Right cardiac atrium (tissue), 5 donors: ENCODE results near the gene DNM3. TPM values are rescaled to one million over a fixed set of nuclear protein-coding genes. Genes with fewer than 3 reads are reported as not detected.

Source experiments
- ATAC-seq, 2 donors: fragments of 200-7000 bp; cut with Tn5 transposase; one replicate each; pipeline versions ENCODE4 v1.8.0 to v1.9.1; 2020; ENCODE audit warnings: moderate library complexity in 2 of 2, mild to moderate bottlenecking in 1 of 2
- DNase-seq, 3 donors: peaks; one replicate each; pipeline ENCODE4 v3.0.0-alpha.2; 2020
- H3K27ac ChIP-seq: one replicate; pipeline ENCODE4 v1.5.1; 2013; ENCODE audit warnings: mild to moderate bottlenecking, low read length, control low read depth, moderate library complexity
- H3K27me3 ChIP-seq: one replicate; pipeline ENCODE4 v1.6.1; 2013; ENCODE audit not compliant: control insufficient read depth, insufficient read depth
- H3K4me1 ChIP-seq: one replicate; pipeline ENCODE4 v1.6.1; 2013; ENCODE audit warnings: low read length; ENCODE audit not compliant: control insufficient read depth, insufficient read depth
- H3K4me3 ChIP-seq: one replicate; pipeline ENCODE4 v1.5.1; 2013; ENCODE audit warnings: low read length, control low read depth
- H3K9me3 ChIP-seq: one replicate; pipeline ENCODE4 v1.6.1; 2013; ENCODE audit warnings: low read length; ENCODE audit not compliant: control insufficient read depth
- WGBS: extraction: QIAGEN DNeasy Blood & Tissue Kit; methylation state at CpG from one replicate; pipeline ENCODE4 v1.1.7; 2013; 5-methylcytosine and 5-hydroxymethylcytosine counted together
- intact Hi-C, 4 donors: fragments of 100-400 bp; cut with DNase I; formaldehyde crosslinking; loops; one replicate each; pipeline versions ENCODE4 v1.11.0 to v1.14.0; 2022 to 2023
- polyA plus RNA-seq: library from polyadenylated mRNA; stranded (reverse); fragments of 200-250 nt; gene quantifications from one replicate; pipeline ENCODE4 v1.2.3, GENCODE V29; 2013
- total RNA-seq, 4 donors: library from RNA; stranded (reverse); fragmentation: NEBNext Ultra II Directional; extraction: Animal tissue kit (Norgen Biotek cat#: 25700); gene quantifications; one replicate each; pipeline ENCODE4 v1.2.1, GENCODE V29; 2021
- donor health status: healthy with polysubstance abuse.
- donor health status: DM: no; HTN: yes; CAD: no.
- donor health status: DM: no; HTN: no; CAD: no.
- donor health status: DM: no; HTN: yes; CAD: no; lungs with severe emphysema.
- donor health status: DM: yes; HTN: yes; CAD: no.

DNM3 gene
- total and polyA plus RNA-seq, 5 donors: 1.5 to 2.2 (median 1.7) TPM

DNA sequence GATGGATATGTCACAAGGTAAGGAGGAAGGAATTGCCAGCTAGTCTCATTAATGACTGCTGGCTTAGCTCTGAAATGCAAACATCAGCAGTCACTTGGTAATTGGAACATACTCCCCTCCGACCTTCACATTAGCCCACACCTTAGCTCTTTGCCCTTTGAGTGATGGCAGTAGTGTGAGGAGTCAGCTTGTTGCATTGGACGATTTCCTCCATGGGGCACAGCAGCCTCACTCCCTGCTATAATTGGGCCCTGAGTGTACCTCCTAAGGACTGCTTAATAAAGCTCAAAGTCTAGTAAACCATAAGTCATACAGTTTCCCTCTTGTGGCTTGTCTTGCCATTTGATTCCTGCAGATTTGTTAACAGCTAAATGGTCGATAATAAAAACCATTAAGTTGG is 40.4 kb upstream of the DNM3 start:
- DNase-seq: no peak
- Histone ChIP-seq H3K27me3 (no peaks in the 10 kb centered on the region), H3K4me3 (no peak overlapping the region), H3K9me3 (no peaks in the 10 kb centered on the region), H3K27ac (no peak overlapping the region), H3K4me1 (no peaks in the 10 kb centered on the region)
- ATAC-seq: no peak
- WGBS: 76% methylated on average over 3 of the region's 3 CpGs
- intact Hi-C loops: loop anchor here (2.0 to 10.0 kb wide), 3 partner anchors 184 to 624 kb away; partner anchors contain the start of gene C1orf105 (in 1 of the 4)

- intact Hi-C loops: loop anchor here (2.0 to 10.0 kb wide), 3 partner anchors 183 to 623 kb away; partner anchors contain the start of gene C1orf105 (in 1 of the 4)
- Histone ChIP-seq H3K27ac (no peak overlapping the region), H3K9me3 (no peaks in the 10 kb centered on the region), H3K4me3 (no peak overlapping the region), H3K4me1 (no peaks in the 10 kb centered on the region), H3K27me3 (no peaks in the 10 kb centered on the region)
- WGBS: 3% methylated on average over 2 of the region's 2 CpGs
- ATAC-seq (no peak), DNase-seq (no peak)
Measured at GRCh38 chr1:171801487-171801891, 39.8 kb upstream of the DNM3 start.

DNA sequence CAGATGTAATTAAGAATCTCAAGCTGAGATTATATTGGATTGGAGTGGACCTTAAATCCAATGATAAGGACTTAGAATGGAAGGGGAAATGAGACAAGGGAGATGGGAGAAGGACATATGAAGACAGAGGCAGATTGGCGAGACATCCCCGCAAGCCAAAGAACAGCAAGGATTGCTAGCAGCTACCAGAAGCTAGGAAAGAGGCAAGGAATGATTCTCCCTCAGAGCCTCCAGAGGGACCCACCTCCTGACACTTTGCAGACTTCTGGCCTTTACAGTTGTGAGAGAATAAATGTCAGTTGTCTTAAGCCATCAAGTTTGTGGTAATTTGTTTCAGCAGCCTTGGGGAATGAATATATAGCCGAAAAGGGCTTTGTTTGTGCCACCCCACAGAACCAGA is 39.1 kb upstream of the DNM3 start:
- no peak for ATAC-seq
- WGBS: 97% methylated on average over 3 of the region's 3 CpGs
- intact Hi-C loops: loop anchor here in 3 of 4 donors (5.0 to 10.0 kb wide), 2 partner anchors 185 to 623 kb away; partner anchors contain the start of gene C1orf105 (in 1 of the 3)

GRCh38 chr1:171803045-171803444 is 38.3 kb upstream of the DNM3 start:
- intact Hi-C loops: loop anchor here in 3 of 4 donors (5.0 to 10.0 kb wide), 2 partner anchors 184 to 622 kb away; partner anchors contain the start of gene C1orf105 (in 1 of the 3)
- Histone ChIP-seq H3K9me3 (no peaks in the 10 kb centered on the region), H3K27me3 (no peaks in the 10 kb centered on the region), H3K4me1 (no peaks in the 10 kb centered on the region), H3K27ac (no peak overlapping the region), H3K4me3 (no peak overlapping the region)
- ATAC-seq: no peak
- WGBS: 42% methylated on average over 2 of the region's 2 CpGs
- DNase-seq: no peak

More for the DNA sequence above, 39.1 kb upstream of the DNM3 start:
- Histone ChIP-seq H3K27ac (no peak overlapping the region), H3K4me3 (no peak overlapping the region), H3K27me3 (no peaks in the 10 kb centered on the region), H3K4me1 (no peaks in the 10 kb centered on the region), H3K9me3 (no peaks in the 10 kb centered on the region)
- DNase-seq: no peak

DNA sequence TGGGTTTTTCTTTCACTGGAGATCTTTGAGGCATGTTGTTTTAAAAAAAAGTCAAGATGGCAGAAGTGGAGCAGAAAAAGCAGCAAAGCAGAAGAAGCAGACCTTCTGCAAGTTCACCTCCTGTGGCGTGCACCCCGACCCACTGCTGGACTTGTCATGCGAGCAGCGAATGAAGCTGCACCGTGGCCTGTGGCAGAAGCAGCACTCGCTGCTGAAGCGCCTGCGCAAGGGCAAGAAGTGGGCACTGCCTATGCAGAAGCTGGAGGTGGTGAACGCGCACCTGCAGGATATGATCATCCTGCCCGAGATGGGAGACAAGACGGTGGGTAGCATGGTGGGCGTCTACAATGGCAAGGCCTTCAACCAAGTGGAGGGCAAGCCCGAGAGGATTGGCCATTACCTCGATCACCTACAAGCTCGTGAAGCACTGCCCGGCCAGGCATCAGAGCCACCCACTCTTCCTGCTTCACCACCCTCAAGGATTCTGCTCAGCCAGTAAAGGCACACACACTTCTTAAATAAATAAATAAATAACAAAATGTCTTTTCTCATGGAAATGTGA is 37.8 kb upstream of the DNM3 start:
- no peaks in the 10 kb centered on the region for H3K4me1 ChIP-seq
- no peak for DNase-seq
- ATAC-seq: no peak
- H3K27me3 ChIP-seq: no peaks in the 10 kb centered on the region
- no peak overlapping the region for H3K4me3 ChIP-seq
- 94% methylated on average over 17 of the region's 17 CpGs for WGBS
- H3K9me3 ChIP-seq: no peaks in the 10 kb centered on the region
- intact Hi-C loops: loop anchor here in 3 of 4 donors (5.0 to 10.0 kb wide), 2 partner anchors 184 to 621 kb away; partner anchors contain the start of gene C1orf105 (in 1 of the 3)
- H3K27ac ChIP-seq: no peak overlapping the region

DNA sequence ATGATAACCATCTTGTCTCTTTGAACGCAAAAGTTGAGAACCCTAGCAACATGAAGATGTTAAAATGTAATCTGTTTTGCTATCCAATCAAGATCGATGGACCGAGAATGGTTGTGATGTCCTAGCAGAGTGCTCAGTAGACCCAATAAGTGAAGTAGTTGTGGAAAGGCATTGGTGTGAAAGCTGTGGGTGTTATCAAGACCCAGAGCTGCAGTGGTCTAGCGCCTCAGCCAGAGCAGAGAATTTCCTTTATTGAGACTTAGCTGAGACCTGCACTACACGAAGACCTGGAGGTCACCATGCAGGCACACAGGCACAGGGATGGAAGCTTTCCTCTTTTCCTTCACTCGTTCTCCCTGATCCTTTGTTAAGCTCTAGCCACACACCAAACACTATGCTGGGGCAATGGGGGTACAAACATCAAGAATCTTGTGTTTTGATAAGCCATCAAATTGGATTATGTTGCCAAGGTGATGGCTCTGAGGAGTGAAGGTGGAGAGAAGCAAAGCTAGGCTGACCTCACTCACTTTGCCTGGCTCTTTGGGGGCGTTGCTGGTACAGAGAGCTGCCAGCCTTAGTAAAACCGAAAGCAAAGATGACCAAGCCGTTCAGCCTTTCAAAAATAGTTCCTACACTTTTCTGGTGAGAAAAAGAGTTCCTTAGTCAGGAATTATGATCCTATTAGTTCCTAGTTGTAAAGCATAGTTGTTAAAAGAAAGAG is 35.7 kb upstream of the DNM3 start:
- no peak for ATAC-seq
- intact Hi-C loops: loop anchor here in 1 of 4 donors (10.0 kb wide), 1 partner anchor 619 kb away; the partner anchor contains the start of gene C1orf105
- Histone ChIP-seq H3K4me3 (no peak overlapping the region), H3K9me3 (no peaks in the 10 kb centered on the region), H3K27ac (no peak overlapping the region), H3K27me3 (no peaks in the 10 kb centered on the region), H3K4me1 (no peaks in the 10 kb centered on the region)
- 73% methylated on average over 9 of the region's 9 CpGs for WGBS
- DNase-seq: no peak

DNA sequence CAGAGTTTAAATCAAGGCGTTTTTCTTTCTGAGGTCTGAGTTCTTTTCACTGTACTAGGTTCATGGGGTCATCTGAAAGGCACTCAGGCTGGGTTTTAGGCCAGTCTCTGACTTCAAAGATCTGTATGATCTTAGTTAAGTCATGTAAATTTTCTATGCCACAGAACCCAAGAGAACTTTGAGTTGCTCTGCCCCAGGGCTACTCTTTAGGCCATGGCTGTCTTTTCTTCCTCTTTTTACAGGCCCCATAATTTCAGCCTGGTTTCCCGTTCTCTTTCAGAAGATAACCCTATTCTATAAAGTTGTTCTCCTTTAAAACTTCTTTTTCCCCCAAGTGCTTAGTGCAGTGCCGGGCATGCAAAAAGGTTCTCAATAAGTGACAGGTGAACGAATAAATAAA is 33.7 kb upstream of the DNM3 start:
- 84% methylated on average over 4 of the region's 4 CpGs for WGBS
- H3K27ac ChIP-seq: no peak overlapping the region
- no peaks in the 10 kb centered on the region for H3K27me3 ChIP-seq
- H3K9me3 ChIP-seq: no peaks in the 10 kb centered on the region
- H3K4me1 ChIP-seq: no peaks in the 10 kb centered on the region
- H3K4me3 ChIP-seq: no peak overlapping the region
- intact Hi-C loops: loop anchor here in 1 of 4 donors (10.0 kb wide), 1 partner anchor 617 kb away; the partner anchor contains the start of gene C1orf105
- DNase-seq (no peak), ATAC-seq (no peak)

- ATAC-seq: no peak
- H3K4me3 ChIP-seq: no peak overlapping the region
- H3K27ac ChIP-seq: no peak overlapping the region
- WGBS: 80% methylated on average over 2 of the region's 2 CpGs
- no peaks in the 10 kb centered on the region for H3K4me1 ChIP-seq
- intact Hi-C loops: loop anchor here in 1 of 4 donors (10.0 kb wide), 1 partner anchor 615 kb away; the partner anchor contains the start of gene C1orf105
- DNase-seq: no peak
- H3K9me3 ChIP-seq: no peaks in the 10 kb centered on the region
- H3K27me3 ChIP-seq: no peaks in the 10 kb centered on the region
Measured at GRCh38 chr1:171809834-171810233, 31.5 kb upstream of the DNM3 start.

DNA sequence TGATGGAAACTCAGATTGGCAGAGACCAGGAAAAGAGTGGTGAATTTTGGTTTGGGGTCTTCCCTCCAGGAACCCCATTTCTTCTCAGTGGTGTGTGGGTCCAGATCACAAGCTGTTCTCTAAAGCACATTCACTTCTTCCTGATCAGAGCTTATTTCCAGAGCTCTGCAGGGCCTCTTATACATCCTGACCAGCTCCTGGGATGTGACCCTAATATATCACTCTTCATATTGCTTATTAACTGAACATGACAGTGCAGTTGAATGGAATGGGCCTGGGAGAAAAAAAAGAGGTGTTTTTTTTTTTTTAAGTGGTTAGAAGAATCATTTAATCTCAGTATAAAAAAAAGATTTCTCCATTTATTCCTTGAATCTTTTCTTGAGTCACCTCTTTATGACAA is 29.6 kb upstream of the DNM3 start:
- H3K27ac ChIP-seq: no peak overlapping the region
- no peaks in the 10 kb centered on the region for H3K27me3 ChIP-seq
- DNase-seq (no peak), ATAC-seq (no peak)
- H3K4me1 ChIP-seq: no peaks in the 10 kb centered on the region
- no peak overlapping the region for H3K4me3 ChIP-seq
- intact Hi-C loops: no loop called here
- H3K9me3 ChIP-seq: no peaks in the 10 kb centered on the region

DNA sequence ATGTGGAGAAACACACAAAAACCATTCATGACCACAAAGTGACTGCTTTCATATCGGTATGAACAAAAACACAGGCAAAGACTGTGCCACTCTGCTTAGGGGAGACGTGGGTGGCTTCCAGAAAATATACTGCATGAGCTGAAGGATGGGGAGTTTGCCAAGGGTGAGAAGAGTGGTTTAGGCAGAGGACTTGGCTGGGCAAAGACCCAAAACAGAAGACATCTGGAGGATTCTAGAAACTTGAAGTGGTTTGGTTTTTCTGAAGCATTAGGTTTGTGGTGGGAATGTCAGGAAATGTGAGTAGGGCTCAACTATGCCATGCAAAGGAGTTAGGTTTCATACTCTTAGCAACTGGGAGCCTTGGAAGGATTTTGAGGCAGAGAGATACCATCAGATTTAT is 26.6 kb upstream of the DNM3 start:
- Histone ChIP-seq H3K27me3 (no peaks in the 10 kb centered on the region), H3K27ac (no peak overlapping the region), H3K4me1 (no peaks in the 10 kb centered on the region), H3K9me3 (no peaks in the 10 kb centered on the region), H3K4me3 (no peak overlapping the region)
- WGBS: 49% methylated on average over 2 of the region's 2 CpGs
- ATAC-seq (no peak), DNase-seq (no peak)
- intact Hi-C loops: loop anchor here in 1 of 4 donors (5.0 kb wide), 1 partner anchor 168 kb away; no protein-coding TSS in a partner anchor

DNA sequence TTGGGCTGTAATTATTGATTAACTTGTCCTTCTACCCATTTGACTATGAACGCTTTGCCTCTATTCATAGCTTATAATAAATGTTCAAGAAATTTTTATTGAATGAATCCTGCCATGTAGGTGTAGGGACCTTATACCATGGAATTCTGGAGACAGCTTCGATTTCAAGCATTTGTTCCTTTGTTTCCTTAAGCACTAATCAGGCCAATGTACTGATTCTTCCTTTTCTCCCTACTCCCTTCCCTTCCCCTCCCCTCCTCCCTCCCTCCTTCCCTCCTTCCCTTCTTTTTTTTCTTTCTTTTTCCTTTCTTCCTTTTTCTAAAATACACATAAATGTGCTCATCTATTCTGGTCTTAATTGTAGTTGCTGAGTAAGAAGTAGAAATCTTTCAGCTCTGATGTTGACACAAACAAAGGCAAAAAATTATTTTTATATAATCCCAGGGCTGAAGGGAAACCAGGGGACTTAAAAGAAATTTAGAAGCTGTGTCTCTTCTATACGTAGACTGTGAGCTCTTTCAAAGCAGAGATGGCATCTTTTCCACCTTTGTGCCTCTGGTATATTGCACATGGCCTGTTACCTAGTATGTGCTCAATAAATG is 24.9 kb upstream of the DNM3 start:
- H3K9me3 ChIP-seq: no peaks in the 10 kb centered on the region
- no peak for DNase-seq
- intact Hi-C loops: loop anchor here in 1 of 4 donors (5.0 kb wide), 1 partner anchor 166 kb away; no protein-coding TSS in a partner anchor
- no peaks in the 10 kb centered on the region for H3K27me3 ChIP-seq
- no peaks in the 10 kb centered on the region for H3K4me1 ChIP-seq
- no peak overlapping the region for H3K27ac ChIP-seq
- ATAC-seq: no peak
- no peak overlapping the region for H3K4me3 ChIP-seq
- 87% methylated on average over 3 of the region's 3 CpGs for WGBS
